NCI-H69 (cell line): ENCODE measurements around the gene DAPK1.
"Not testable (repeated sequence)": the region's sequence is repeated elsewhere in the genome, so short reads cannot be mapped to it uniquely, and the experiment has no call there.

Experiments used
- DNase-seq: peaks from one replicate; lab custom pipeline; 2025; lab: John Stamatoyannopoulos, UW

Gene DAPK1

DNA sequence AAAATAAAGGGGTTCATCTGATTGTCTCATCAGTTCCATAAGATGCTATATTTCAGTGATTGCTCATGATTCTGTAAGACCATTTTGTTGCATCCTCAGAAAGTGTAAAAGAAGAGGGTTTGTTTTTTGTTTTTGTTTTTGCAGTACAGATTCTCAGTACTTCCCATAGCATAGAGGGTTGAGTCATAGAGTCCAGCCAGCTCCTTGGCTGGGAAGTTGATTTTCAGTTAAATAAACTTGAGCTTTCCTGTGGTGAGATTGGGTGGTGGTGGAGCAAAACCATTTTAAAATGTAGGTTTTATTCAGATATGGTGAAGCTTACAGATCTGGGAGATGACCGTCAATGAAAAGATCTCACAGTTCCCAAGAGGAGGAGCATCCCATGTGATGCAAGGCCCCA lies 48.2 kb downstream of the DAPK1 start:
- DNase-seq: no peak

DNA sequence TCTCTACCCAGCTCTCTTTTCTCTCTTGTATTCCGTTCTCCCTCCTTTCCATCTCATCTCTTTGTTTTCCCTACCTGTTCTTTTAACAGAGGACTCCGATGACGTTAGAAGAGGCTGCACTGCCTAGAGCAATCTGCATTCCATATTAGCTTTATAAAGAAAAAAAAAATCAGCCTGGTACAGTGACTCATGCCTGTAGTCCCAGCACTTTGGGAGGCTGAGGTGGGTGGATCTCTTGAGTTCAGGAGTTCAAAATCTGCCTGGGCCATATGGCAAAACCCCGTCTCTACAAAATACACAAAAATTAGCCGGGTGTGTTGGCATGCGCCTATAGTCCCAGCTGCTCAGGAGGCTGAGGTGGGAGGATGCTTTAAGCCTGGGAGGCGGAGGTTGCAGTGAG lies 49.0 kb downstream of the DAPK1 start:
- no peak for DNase-seq

DNA sequence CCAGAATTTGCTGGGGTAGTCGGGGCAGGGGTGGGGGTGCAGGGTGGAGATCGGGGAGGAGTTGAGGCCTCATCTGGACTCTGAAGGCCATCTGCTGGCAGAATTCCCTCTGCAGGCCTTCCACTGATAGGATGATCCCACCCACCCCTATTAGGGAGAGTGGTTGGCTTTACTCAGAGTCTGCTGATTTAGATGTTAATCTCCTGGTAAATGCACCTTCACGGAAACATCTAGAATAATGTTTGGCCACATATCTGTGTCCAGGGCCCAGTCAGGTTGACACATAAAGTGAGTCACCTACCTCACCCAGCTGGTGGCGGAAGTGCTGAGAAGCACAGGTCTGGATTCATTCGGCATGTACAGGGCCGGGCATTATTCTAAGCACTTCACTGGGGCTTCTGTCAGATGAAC lies 50.0 kb downstream of the DAPK1 start:
- DNase-seq: no peak

DNA sequence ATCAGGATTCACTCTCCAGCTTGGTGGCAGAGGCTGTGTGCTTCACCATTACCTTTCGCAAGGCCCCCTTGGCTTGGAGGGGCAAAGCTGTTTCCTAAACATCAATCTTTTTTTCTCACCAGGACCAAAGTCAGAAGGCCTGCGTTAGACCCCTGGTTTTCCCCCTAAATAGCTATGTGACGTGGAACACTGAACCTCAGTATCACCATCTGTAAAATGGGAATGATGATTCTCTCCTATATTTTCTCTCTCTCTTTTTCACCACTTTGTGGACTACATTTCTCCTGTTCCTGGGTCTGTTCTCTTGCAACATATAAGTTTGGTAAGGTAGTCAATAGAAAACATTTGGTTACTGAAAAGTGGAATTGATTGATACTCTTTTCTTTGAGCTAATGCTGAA lies 50.5 kb downstream of the DAPK1 start:
- DNase-seq: no peak

DNA sequence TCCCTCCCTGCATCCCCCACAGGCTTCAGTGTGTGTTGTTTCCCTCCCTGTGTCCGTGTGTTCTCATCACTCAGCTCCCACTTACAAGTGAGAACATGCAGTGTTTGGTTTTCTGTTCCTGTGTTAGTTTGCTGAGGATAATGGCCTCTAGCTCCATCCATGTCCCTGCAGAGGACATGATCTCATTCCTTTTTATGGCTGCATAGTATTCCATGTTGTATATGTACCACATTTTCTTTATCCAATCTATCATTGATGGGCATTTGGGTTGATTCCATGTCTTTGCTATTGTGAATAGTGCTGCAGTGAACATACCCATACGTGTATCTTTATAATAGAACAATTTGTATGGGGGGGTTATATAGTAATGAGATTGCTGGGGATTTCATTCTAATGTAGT lies 51.4 kb downstream of the DAPK1 start:
- DNase-seq: not testable (repeated sequence)

DNA sequence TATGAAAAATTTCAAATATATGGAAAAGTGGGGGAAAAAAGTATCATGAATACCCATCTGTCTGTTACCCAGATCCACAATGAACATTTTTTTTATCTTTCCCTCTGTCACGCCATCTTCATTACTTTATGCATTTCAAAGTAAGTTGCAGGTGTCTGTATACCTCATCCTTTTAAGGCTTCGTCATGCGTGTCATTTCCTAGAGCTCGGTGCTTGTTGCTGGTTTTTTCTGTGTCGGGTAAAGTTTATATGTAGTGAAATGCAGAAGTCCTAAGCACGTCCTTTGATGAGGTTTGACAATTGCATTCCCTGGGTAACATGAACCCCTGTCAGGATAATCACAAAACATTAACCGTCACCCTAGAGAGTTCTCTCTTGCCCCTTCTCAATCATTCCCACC lies 52.1 kb downstream of the DAPK1 start:
- DNase-seq: no peak

DNA sequence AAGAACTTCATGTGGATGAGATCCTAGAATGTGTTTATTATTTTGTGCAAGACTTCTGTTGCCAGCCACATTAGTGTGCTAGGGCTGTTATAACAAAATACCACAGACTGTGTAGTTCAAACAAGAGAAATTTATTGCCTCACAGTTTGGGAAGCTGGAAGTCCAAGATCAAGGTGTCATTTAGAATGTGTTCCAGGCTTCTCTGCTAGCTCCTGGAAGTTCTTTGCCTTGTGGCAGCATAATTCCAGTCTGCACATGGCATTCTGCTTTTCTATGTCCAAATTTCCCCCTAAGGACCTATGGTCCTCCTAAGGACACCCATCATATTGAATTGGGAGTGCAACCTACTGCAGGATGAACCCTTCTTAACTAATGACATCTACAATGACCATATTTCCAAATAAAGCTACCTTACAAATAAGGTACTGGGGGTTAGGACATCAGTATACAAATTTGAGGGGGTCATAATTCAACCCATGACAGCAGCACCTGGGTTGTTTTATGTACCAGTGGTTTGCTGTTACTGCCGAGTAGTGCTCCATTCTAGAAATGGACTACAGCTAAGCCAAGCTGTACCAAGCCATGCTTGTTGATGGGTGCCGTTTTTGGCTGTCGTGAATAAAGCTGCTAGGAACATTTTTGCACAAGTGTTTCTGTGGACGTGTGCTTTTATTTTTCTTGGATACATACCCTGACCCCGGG lies 52.7 kb downstream of the DAPK1 start:
- DNase-seq: no peak

DNA sequence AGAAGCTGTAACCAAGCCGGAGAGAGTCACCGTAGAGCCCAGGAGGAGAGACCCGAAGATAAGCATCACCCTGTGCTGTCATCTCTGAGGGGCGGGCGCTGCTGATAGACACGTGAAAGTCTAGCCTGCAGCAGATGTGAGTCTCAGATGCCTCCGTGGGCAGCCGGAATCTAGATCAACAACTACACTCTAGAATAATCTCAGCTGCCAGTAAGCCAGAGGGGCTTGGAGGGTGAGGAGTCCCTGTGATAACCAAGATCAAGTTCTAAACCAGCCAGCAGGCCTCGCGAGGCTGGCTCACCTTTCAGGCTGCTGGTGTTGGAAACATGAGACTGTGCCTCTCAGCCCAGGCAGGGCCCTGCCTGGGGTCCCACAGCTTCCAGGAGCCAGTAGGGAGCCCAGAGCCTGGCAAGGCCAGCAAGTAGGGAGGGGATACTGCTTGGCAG lies 54.1 kb downstream of the DAPK1 start:
- DNase-seq: no peak

DNA sequence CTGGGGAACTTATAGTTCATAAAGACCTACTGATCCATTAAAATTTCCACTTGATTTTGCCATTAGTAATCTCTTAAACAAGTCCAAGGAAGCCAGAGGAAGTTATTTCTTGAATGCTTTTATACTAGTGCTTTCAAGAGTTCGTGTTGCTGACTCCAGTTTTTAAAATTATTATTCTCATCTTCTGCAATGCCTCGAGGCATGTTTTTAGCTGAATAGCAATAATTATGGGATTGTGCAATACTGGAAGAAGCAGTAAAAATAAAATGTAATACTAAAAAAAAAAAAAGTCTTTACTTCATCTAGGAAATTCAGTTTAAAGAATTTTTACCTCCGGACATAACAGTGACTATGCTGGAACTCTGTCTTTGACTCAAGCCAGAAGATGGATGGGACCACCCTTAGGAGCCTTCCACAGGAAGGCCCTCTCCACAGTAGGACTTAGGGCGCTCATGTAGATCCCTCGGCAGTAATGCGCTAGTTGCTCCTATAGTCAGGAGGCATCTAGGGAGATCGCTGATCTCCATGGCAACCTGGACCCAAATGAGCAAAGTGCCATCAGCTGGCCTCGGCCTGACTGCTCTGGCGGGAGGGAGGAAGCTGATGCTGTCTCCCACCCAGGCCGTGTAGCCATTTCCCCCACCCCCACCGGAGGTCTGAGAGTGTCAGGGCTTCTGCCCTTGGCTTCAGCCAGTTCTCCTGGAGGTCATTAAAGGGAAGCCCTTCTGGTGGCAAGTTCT lies 56.7 kb downstream of the DAPK1 start:
- no peak for DNase-seq

DNA sequence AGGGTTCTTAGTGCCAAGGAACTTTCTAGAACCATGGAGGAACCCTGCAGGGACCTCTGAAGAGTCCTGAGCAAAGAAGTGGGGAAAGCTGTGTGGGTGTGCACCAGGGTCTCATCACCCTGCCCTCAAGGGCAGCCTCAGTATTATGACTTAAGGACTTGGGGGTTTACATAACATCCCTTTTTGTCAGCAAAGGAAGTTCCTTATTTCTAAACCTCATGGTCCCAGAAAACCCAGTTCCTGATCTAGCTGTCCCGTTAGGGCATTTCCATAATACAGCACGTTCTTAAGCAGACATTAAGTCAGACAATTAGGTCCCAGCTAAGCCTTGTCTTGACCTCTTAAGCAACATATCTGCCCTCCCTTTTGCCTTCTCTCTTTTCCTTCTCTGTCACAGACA lies 57.3 kb downstream of the DAPK1 start:
- DNase-seq: no peak

DNA sequence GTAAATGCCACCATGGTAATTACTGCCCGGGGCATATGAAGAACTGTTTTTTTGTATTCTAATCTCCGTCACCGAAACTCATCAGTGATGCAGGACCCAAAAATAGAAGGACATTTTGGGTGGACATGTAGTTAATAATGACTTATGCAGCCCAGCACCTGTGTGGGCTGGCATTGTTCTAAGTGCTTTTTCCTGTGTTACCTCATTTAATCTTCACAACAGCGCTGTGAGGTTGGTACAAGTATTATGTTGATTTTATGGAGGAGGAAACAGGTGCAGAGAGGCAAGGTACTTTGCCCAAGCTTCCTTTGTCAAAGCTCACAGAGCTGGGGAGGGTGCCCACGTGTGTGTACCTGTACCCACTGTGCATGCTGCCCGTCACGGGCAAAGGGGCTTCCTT lies 58.4 kb downstream of the DAPK1 start:
- DNase-seq: peak; percentile 53

DNA sequence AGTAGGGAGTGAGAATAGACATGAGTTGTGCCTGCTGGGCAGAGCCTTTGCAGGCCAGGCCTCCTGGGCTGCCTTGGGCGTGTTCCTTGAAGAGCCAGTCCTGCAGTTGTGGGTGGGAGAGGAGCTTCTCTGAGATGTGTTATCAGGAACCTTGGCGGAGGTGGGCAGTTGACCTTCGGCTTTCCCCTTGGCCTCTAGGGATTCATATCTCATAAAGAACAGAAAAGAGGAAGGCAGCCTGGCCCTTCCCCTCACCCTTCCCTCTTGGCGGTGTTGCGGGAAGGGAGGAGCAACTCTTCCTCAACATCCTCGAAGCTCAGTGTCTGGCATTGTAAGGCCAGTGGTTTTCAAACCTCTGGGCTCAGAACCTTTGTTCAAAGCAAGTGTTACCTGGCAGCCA lies 59.2 kb downstream of the DAPK1 start:
- no peak for DNase-seq

DNA sequence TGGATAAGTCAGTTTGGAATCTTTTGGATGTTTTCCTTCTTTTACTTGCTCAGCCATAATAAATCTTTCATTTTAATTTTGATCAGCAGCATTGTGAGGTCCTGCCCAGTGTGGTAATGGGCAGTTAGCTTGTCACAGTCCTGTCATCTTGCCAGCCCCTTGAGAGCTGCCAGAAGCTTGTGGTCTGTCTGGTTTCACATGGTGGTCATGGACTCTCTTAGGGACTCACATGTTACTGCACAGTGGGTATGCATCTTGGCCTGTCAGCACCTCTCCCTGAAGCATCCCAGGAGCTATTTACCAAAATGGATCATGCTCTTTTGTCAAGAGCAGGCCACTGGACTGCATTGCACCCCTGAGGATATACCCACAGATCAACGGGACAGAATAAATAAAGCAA lies 60.3 kb downstream of the DAPK1 start:
- no peak for DNase-seq

DNA sequence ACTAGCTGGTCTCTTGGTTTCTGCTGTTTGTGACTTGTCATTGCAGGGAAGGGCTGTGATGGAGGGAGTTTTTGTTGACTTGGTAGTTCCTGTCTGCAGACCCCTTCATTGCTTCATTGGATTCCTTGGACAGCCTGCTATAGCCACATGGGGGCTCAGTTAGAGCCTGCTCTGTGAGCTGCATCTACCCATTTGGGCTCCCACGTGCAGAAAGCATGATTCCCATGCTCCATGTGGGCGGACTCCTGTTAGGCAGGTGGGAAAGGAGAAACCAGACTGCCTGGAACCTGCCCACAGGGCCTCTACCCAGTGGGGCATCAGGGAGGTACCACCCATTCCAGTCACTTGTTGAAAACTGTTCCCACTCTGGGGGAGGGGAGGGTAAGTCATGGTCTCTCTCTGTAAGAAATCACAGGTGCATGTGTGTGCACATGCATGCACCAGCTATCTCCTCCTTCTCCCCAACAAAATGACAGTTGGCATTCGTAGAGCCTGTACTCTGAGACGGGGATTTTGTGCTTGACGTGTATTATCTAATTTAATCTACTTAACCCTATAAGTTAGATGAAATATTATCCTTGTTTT lies 61.0 kb downstream of the DAPK1 start:
- no peak for DNase-seq

DNA sequence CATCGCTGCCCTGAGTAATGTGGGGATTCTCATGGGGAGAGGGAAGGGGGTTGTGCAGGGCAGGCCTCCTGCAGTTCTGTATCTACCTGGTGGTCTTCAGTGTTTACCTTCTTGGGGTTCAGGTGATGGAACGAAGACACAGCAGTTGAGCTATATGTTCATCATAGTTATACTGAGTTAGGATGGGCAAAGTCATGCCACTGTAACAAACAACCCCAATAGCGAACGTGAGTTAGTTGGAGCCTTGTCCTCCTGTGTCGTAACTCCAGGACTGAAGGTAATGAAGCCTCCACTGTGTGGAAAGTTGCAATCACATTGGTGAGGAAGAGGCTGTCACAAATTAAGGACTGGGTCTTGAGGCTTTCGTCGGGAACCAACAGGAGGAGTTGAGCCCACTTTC lies 64.4 kb downstream of the DAPK1 start:
- DNase-seq: no peak

DNA sequence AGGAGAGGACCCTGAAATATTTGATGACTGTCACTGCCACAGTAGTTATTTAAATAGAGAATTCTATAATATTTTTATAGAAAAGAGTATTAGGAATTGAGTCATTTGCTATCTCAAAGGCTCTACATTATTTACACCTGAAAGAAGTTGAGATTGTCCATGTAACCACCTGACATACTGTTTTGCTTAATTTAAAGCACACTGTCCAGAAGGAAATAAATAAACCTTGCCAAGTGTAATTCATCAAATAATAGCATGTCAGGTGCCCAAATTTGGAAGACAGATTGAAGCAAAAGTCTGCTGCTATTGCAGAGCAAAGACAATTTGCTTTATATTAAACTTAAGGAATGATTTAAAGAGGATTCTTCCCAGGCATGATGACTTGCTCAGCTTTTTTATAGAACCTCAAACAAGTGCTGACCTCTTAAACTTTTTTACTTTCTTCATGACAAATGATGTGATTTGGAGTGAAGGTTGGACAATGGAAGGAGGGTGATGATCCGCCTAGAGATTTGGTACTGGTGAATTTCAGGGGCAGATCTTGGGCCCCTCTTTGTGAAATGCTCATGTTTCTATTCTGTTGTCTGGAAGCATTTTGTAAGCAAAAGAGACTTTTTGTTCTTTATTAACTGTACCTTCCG lies 65.0 kb downstream of the DAPK1 start:
- no peak for DNase-seq

DNA sequence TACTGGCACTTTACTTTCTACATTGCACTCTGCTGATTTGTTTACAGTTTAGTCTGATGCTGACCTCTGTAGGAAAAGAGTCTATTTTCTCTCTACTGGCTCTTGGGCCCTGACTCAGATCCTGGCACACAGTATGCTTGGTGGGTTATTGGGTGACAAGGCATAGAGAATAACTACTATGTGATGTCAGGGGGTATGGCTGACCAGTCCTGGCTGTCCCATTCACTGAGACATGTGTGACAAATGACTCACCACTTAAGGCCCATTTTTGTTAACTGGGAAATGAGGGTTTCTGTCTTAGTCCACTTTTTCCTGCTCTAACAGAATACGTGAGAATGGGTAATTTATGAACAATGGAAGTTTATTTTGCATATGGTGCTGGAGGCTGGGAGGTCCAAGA lies 66.4 kb downstream of the DAPK1 start:
- DNase-seq: no peak

DNA sequence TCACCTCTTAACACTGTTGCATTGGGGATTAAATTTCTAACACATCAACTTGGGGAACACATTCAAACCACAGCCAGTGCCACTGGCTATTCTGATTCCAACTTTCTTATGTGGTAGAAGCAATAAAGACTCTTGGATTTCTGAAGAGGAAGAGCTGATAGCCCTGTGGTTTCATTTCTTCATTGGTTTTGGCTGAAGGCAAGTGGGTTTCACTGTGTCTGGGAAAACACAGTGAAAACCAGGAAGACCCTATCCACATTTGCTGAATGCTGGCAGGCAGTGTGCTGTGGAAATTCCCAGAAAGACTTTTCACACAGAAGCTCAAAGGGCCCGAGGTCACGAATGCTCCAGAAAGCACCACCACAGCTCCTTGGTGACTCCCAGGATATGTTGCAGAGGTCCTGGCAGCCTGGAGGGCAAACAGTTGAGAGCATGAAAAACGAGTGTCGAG lies 67.1 kb downstream of the DAPK1 start:
- DNase-seq: no peak

DNA sequence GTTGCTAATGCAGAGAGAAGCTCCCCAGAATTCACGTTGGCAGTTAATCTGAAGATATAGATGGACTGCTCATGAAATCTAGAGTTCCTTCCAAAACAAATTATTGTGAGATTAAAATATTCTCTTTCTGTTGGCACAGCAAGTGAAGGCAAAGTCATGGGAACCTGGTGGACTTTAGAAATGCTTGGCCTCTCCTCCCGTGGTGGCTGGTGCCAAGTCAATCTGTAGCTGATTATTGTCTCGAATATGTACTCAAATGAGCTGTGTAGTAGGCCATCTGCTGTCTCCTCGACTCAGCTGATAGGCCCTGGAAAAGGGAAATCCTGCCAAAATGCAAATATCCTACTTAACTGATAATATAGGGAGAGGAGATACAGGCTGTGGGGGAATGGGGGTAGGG lies 69.3 kb downstream of the DAPK1 start:
- peak; percentile 29 for DNase-seq

DNA sequence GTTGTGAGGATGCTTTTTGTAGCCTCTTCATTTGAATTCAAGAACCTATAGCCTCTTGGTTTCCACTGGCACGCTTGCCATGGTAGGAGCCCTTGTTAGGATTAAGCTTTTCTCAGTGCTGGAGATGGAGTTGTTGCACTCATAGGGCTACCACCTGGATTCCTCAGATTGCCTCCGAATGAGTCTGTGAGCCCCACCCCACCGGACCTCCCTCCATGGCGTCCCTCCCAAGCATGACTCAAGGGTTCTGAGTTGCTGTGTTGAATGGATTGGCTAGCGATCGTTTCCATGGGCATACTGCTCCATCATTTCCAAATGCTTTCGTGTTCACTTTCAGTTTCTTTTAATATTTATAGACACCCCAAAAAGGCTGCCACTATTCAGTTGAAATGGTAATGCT lies 69.9 kb downstream of the DAPK1 start:
- no peak for DNase-seq

DNA sequence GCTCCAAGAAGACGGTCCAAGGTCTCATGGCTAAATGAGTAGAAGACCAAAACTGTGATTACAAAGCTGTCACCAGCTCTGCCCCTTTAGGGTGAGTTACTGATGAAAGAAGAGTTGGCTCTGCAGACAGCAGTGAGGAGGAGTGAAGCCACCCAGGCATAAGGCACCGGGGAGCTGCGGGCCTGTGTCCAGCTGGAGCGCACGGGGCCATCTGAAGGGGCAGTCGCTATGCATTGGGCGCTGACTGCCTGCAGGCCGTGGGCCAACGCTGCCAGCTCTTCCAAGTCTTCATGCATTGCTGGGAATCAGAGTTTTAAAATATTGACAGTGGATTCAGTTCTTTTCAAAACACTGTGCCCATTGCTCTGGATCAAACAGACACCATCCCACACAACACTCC lies 70.3 kb downstream of the DAPK1 start:
- no peak for DNase-seq

DNA sequence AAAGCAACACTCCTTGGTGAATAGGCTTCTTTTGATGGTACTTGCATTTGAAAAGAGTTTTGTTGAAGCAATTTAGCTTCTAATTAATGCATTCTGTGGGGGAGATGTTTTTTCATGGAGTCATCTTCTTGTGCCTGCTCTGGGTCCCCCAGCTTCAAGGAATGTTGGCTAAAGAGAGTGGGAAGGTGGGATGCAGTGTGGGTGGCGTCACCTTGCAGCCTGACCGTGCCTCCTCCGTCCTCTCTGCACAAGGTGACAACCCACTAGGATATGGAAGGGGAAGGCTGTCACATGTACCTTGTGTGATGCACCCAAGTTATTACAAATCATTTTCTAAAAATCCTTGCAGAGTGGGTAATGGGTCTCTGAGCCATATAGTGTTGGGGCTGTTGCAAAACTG lies 70.7 kb downstream of the DAPK1 start:
- no peak for DNase-seq

DNA sequence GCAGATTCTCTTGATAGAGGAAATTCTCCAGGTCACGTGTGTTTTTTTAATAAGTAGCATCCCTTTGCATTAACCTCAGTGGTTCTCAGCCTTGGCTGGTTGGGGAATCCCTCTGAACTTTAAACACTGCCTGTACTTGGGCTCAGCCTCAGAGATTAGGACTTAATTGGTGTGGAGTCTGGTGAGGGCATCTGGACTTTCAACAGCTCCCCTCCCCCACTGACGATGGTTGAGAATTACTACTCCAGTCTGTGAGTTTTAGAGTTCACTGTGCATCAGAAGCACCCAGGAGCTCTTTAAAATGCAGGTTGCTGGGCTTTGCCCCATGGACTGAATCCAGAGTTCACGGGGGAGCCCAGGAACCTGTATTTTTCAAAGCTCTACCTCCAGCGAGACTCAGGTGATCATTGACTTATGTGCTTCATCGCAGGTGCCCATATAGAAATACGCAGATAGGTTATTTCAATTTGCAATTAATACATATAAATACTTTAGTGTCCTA lies 71.4 kb downstream of the DAPK1 start:
- no peak for DNase-seq
